DMS 273 treated with DMSO at 0.1 percent for 48 hours (cell line): ENCODE measurements around the gene EFL1.
"Not testable (repeated sequence)": the region's sequence is repeated elsewhere in the genome, so short reads cannot be mapped to it uniquely, and the experiment has no call there.

ENCODE experiments used
- DNase-seq: peaks from one replicate; lab custom pipeline; 2025; lab: John Stamatoyannopoulos, UW

Gene EFL1

DNA sequence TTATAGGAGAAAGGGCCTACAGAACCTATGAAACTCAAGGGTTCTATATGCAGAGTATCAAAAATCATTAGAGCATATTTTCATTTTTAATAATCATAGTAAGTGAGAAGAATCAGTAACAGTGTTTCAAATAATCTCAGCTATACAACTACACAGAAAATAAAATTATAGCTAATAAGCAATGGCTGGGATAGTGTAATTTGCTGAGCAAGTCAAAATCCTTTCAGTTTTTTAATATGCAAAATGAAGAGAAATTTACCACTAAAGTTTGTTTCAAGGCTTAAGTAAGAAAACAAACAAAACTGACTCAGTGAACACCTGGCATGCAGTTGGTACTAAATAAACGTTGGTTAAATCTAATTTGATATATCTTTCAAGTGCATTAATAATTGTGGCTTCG, 66.2 kb downstream of the EFL1 start:
- DNase-seq: no peak

GRCh38 chr15:82195818-82196217, 66.7 kb downstream of the EFL1 start:
- not testable (repeated sequence) for DNase-seq

GRCh38 chr15:82194488-82194887, 68.0 kb downstream of the EFL1 start:
- DNase-seq: not testable (repeated sequence)

- not testable (repeated sequence) for DNase-seq
These were observed 69.1 kb downstream of the EFL1 start for GRCh38 chr15:82193435-82193834.

GRCh38 chr15:82192394-82192793, 70.1 kb downstream of the EFL1 start:
- not testable (repeated sequence) for DNase-seq

DNA sequence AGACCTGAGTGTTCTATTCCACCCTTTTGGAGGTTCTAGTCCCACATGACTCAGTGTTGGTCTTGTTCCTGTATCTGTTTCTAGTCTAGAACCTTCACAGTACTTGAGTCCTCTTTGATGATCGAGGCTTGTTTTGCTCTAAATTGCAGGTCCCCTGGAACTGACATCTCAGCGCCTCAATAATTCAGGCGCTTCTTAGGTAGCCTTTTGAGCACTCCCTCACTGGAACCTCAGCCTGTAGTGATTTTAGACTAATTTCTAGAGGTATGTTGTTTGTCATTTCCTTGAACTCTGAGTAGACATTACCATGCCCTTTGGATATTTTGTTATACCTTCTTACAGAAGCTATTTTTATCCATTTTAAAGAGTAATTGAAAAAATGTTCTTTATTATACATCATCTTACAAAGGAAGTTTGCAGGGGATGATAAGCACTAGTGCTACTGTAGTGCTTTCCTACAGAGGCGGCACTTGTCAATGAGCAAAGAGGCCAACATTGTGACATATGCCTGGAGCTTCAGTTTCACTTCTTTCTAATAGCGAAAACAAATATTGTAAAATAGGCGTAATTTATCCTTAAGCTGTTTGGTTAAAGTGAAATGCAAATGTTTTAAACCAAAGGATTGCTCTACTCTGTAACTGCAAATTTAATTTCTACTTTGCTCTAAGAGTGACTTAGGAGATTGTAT, 75.7 kb downstream of the EFL1 start:
- DNase-seq: no peak

DNA sequence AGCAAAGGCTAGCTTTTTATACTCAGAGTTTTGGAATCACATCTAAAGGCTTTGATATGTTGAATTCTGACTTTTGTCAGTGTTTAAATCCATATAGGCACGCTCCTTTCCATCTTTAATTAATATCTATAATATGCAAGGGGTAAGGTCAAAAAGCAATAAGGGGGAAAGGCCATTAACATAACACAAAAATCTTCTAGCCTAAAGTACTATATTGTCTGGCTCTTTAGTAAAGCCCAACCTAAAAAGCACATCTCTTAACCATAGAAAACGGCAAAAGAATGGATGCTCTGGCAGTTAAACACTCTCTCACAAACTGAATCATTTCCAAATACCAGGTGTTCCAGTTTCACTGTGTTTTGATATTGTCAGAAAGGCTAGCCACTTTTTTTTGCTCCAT, 76.4 kb downstream of the EFL1 start:
- DNase-seq: no peak

- no peak for DNase-seq
These were observed 77.8 kb downstream of the EFL1 start for GRCh38 chr15:82184776-82185175.

DNA sequence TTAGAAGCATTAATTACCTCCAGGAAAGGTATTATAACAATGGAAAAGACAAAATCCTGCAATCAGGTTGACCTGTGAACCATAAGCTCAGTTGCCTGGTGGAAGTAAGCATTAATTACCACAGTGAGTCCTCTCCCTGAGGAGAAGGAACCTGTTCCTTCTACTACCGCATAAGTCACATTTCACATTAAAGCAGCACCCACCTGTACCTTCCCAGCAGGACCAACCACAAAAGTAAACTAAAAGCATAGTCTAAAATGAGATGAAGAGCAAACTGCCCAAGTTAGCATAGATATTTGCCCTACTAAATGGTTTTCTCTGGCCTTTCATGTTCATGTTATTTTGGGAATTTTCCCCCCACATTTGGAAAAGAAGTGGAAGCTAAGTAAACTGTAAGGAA, 78.2 kb downstream of the EFL1 start:
- no peak for DNase-seq

GRCh38 chr15:82183121-82184031, 79.2 kb downstream of the EFL1 start:
- DNase-seq: no peak

DNA sequence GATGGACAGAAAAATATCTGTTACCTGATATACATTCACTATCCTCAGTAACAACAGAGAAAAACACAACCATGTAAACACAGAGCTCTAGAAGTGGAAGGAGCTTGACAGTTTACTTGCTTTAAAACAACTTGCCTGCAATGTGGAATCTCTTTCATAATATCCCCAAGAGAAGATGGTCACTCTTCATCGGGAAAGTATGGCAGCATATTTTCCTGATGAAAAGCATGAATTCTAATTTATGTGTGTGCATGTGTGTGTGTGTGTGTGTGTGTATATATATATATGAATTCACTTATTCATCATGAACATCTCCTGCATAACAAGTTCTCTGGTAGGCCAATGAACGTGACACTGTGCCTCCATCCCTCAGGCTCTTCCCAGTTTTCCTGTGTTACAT, 81.2 kb downstream of the EFL1 start:
- DNase-seq: no peak

DNA sequence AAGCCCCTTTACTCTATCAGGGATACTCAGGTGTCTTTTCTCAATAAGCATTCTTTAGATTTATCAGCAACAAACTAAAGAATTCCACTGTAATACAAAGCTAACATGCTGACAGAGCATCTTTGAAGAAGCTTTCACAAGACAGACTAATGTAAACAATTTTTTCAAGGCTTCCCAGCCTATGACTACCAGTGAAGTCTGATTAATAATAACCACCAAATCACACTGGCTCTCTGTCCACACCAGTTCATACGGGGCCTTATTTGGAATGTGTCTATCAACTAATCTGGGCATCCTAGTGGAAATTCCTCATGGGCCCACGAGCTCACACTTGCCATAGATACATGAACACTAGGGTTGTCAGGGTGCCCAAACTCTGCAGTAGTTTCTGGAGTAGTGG, 84.5 kb downstream of the EFL1 start:
- no peak for DNase-seq

GRCh38 chr15:82177291-82178010, 85.1 kb downstream of the EFL1 start:
- DNase-seq: no peak

DNA sequence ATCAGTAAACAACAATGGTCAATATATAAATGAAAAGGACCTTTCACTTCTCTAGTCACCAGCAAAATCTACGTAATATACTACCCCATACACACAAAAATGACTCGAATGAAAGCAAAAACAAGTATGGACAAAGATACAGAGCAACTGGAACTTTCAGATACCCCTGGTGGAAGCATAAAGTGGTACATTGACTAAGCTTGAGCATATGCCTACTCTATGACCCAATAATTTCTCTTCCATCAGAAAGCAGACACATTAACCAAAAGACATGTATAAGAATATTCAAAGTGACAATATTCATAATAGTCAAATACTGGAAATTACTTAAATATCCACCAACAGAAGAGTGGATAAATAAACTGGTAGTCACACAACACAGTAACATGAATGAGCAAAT, 86.0 kb downstream of the EFL1 start:
- no peak for DNase-seq

DNA sequence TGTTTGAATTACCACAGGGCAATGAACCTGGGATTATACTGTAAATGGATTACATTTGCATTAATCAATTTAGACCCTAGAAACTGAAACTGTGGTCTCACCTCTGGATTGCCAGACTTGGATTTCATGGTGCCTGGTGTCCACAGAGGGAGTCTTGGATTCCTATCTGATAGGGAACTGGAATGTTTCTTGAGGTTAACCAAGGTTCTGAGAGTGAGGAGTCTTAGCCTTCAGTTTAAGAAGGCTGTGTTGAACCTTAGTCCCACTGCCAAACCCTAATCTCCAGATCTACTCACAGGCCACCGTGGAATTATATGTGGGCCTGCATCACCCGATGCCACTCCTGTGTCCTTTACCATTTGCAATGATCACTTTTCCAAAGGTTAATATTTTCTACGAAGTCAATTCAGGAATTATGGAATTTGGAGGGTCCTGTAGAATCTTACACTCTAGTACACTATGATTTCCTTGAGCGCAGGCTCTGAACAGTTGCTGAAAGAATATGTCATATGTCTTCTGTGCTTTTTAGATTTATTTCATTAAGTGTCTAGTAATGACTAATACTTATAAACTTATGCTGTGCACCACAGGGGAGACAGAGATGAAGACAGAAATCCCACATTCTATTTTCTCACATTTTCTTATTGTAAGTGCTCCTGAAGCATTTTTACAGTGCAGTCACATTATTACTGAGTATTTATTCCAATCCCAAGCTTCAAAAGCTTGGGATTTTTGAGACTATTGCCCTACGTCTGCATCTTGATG, 87.9 kb downstream of the EFL1 start:
- DNase-seq: no peak

DNA sequence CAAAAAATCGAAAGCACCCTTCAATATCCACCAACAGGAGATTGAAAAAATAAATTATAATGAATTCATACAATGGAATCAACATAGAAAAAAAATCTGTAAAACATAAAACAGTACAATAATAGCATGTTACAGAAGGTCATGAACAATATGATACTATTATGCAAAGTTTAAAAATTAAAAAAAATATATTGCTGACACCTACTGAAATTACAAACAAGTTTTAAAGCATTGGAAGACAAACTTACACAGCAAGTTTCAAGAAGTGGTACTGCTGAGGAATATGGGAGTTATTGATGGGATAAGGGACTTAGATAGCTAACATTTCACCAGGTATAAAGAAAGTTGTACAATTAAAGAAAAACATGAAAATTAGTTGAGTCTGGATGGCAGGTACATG, 89.4 kb downstream of the EFL1 start:
- DNase-seq: no peak

DNA sequence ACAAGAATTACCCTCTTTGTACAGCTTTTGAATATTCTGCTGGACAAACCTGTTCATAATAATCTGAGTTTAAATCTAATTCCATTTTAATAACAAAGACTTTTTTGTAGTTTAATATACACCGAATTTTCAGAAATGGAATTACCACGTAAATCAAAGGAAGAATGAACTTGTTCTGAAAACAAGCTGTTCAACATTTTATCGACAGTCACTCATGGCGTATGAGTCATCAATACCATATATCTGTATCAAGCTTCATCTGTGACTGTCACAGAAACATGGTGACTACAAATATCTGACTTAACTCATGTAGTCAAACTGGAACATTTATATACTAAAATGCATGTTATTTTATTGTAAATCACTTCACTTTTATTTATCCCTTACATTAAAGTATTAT, 90.0 kb downstream of the EFL1 start:
- no peak for DNase-seq

DNA sequence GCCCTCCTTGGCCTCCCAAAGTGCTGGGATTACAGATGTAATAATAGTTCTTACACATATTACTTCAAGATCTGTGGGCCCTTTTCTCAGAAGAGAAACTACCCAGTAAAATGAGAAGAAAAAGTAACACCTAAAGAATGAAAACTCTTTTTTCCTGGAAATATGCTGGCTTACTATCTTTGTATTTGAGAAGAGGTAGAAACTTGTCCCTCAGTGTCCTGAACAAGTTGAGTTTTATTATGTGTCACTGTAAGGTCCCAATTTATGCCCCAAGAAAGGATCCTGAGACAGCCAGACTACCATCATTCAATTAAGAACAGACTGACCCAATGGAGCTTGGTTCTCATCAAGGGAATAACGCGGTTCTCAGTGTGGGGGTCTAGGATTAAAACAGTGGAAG, 93.8 kb downstream of the EFL1 start:
- no peak for DNase-seq

- DNase-seq: no peak
These were observed 94.2 kb downstream of the EFL1 start for GRCh38 chr15:82168296-82168695.

GRCh38 chr15:82165948-82166376, 96.6 kb downstream of the EFL1 start:
- DNase-seq: no peak

GRCh38 chr15:82159922-82160321, 102.6 kb downstream of the EFL1 start:
- DNase-seq: no peak

DNA sequence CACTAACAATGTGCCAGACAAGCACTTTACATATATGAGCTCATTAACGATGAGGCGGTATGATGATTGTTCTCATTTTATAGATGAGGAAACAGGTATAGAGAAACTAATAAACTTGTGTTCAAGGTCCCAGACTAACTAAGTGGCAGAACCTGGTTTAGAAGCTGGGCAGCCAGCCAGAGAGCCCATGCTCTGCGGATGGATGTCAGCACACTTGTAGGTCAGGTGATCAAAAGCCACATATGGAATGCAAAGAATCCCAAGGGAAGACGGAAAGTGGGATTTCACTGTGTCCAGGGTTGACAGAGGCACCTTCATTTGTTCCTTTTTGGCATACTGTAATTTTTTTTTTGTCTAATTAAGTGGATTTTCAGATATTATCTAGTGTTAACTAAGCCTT, 103.7 kb downstream of the EFL1 start:
- DNase-seq: no peak
